KMS-11 (cell line): Measurements from ENCODE around the gene UQCRQ.
A peak's percentile ranks its signal among the peaks of the same experiment; 100 is the strongest.

ENCODE experiments used
- H2AFZ ChIP-seq: fragments of 200-600 bp; sonication (generic); 2 replicates; pipeline ENCODE4 v1.6.1; 2016; ENCODE audit warnings: antibody characterized with exemption, mixed run types, low read depth
- H3K27ac ChIP-seq: fragments of 200-600 bp; sonication (generic); 2 replicates; pipeline ENCODE4 v1.6.1; 2016; ENCODE audit warnings: mild to moderate bottlenecking, mixed run types
- H3K27me3 ChIP-seq: fragments of 200-600 bp; sonication (generic); 2 replicates; pipeline ENCODE4 v1.6.1; 2017; ENCODE audit warnings: mild to moderate bottlenecking, low read depth, mixed run types, moderate library complexity; ENCODE audit not compliant: insufficient read depth
- H3K36me3 ChIP-seq: fragments of 200-600 bp; sonication (generic); 2 replicates; pipeline ENCODE4 v1.6.1; 2017; ENCODE audit warnings: mild to moderate bottlenecking, mixed run types; ENCODE audit not compliant: insufficient read depth
- H3K4me1 ChIP-seq: fragments of 200-600 bp; sonication (generic); 2 replicates; pipeline ENCODE4 v1.6.1; 2016; ENCODE audit warnings: mild to moderate bottlenecking, low read depth, mixed run types; ENCODE audit not compliant: poor library complexity, severe bottlenecking
- H3K4me2 ChIP-seq: fragments of 200-600 bp; sonication (generic); 2 replicates; pipeline ENCODE4 v1.7.0; 2016; ENCODE audit warnings: mild to moderate bottlenecking, mixed run types
- H3K4me3 ChIP-seq: fragments of 200-600 bp; sonication (generic); IDR thresholded peaks from 2 replicates; pipeline ENCODE4 v1.6.1; 2017; ENCODE audit warnings: low read depth, low read length, mixed read lengths; ENCODE audit not compliant: insufficient read depth
- H3K79me2 ChIP-seq: fragments of 200-600 bp; sonication (generic); 2 replicates; pipeline ENCODE4 v1.6.1; 2016; ENCODE audit warnings: low read depth, mixed run types; ENCODE audit not compliant: insufficient read depth
- H3K9ac ChIP-seq: fragments of 200-600 bp; sonication (generic); 2 replicates; pipeline ENCODE4 v1.6.1; 2016; ENCODE audit warnings: mild to moderate bottlenecking, mixed run types
- H4K20me1 ChIP-seq: fragments of 200-600 bp; sonication (generic); 2 replicates; pipeline ENCODE4 v1.6.1; 2016; ENCODE audit warnings: mild to moderate bottlenecking, mixed run types; ENCODE audit not compliant: insufficient read depth
- CTCF ChIP-seq: fragments of 200-600 bp; sonication (generic); conservative IDR thresholded peaks from 2 replicates; pipeline ENCODE4 v1.6.1; 2017; ENCODE audit warnings: low read depth, mild to moderate bottlenecking, antibody characterized with exemption, low read length, moderate library complexity, mixed read lengths

Gene UQCRQ

GRCh38 chr5:132827943-132828673, 38.3 kb upstream of the UQCRQ start:
- TF ChIP-seq CTCF, result no peak
- Histone ChIP-seq H3K4me3 (no peak overlapping the region), H3K4me2 (no peak overlapping the region), H3K9ac (no peak overlapping the region), H3K79me2 (no peaks in the 10 kb centered on the region), H4K20me1 (no peaks in the 10 kb centered on the region), H3K36me3 (no peaks in the 10 kb centered on the region), H3K27ac (no peak overlapping the region), H3K4me1 (peaks cover 8% of the 10 kb centered on the region), H2AFZ (no peak overlapping the region), H3K27me3 (no peaks in the 10 kb centered on the region)

- no peak overlapping the region; the same call in 1 of the 2 replicates for H3K4me2 ChIP-seq
Observed at GRCh38 chr5:132828846-132829494, 37.5 kb upstream of the UQCRQ start.

GRCh38 chr5:132829742-132830435, 36.6 kb upstream of the UQCRQ start:
- Histone ChIP-seq H3K4me3 (no peak overlapping the region), H3K27me3 (no peaks in the 10 kb centered on the region), H3K4me2 (peak overlapping the region; percentile 53), H3K9ac (peak overlapping the region; percentile 83), H3K4me1 (peaks cover 8% of the 10 kb centered on the region), H2AFZ (peak overlapping the region; percentile 93), H3K79me2 (no peaks in the 10 kb centered on the region), H3K27ac (no peak overlapping the region), H3K36me3 (no peaks in the 10 kb centered on the region), H4K20me1 (no peaks in the 10 kb centered on the region)
- TF ChIP-seq CTCF, result peak; percentile 59

More at GRCh38 chr5:132828846-132829494, 37.5 kb upstream of the UQCRQ start:
- Histone ChIP-seq H2AFZ (no peak overlapping the region), H3K27me3 (no peaks in the 10 kb centered on the region), H3K79me2 (no peaks in the 10 kb centered on the region), H3K4me1 (peaks cover 8% of the 10 kb centered on the region), H4K20me1 (no peaks in the 10 kb centered on the region), H3K27ac (no peak overlapping the region), H3K9ac (no peak overlapping the region), H3K4me3 (no peak overlapping the region), H3K36me3 (no peaks in the 10 kb centered on the region)
- TF ChIP-seq CTCF, result no peak

- no peaks in the 10 kb centered on the region for H3K36me3 ChIP-seq
- no peaks in the 10 kb centered on the region for H4K20me1 ChIP-seq
- no peak within 1 kb of the TSS for H3K4me3 ChIP-seq
- H3K9ac ChIP-seq, result peak within 1 kb of the TSS; percentile 83
- H3K79me2 ChIP-seq, result no peaks in the 10 kb centered on the region
- peaks cover 8% of the 10 kb centered on the region for H3K4me1 ChIP-seq
- peak within 1 kb of the TSS; percentile 53 for H3K4me2 ChIP-seq
- no peak within 1 kb of the TSS for H3K27ac ChIP-seq
- no peaks in the 10 kb centered on the region for H3K27me3 ChIP-seq
- H2AFZ ChIP-seq, result peak within 1 kb of the TSS; percentile 93
- TF ChIP-seq CTCF, result no peak
Observed at GRCh38 chr5:132830436-132831094, 35.9 kb upstream of the UQCRQ start, which contains the start of gene SHROOM1. Gene SHROOM1, minus strand, starts transcription at chr5:132830647. Its CDS starts 4,507 bp downstream, at chr5:132826140.
